BE2C (cell line): Measurements from ENCODE around the gene KRT76.

Source experiments
- DNase-seq: peaks from one replicate; pipeline ENCODE4 v3.0.0-alpha.2; 2020
- H3K27me3 ChIP-seq: fragments of 250-450 bp; sonication (Bioruptor Pico); 2 replicates; pipeline ENCODE4 v1.5.1; 2020; ENCODE audit warnings: mild to moderate bottlenecking
- H3K36me3 ChIP-seq: fragments of 250-450 bp; sonication (Bioruptor Pico); 2 replicates; pipeline ENCODE4 v1.5.1; 2020; ENCODE audit warnings: mild to moderate bottlenecking
- H3K4me1 ChIP-seq: fragments of 250-450 bp; sonication (Bioruptor Pico); 2 replicates; pipeline ENCODE4 v1.5.1; 2020
- H3K4me3 ChIP-seq: 2 replicates; pipeline ENCODE4 v1.5.1; 2011; ENCODE audit warnings: low read depth, low read length
- H3K9me3 ChIP-seq: fragments of 250-450 bp; sonication (Bioruptor Pico); 2 replicates; pipeline ENCODE4 v1.5.1; 2020
- CTCF ChIP-seq: IDR thresholded peaks from 2 replicates; pipeline ENCODE4 v1.5.1; 2012; ENCODE audit warnings: mild to moderate bottlenecking, low read depth, low read length

KRT76 gene

GRCh38 chr12:52806821-52807543 is 29.8 kb upstream of the KRT76 start:
- TF ChIP-seq CTCF: no peak
- Histone ChIP-seq H3K27me3 (no peaks in the 10 kb centered on the region; the same call in 1 of the 2 replicates), H3K4me3 (no peak overlapping the region), H3K36me3 (no peaks in the 10 kb centered on the region), H3K4me1 (no peaks in the 10 kb centered on the region), H3K9me3 (no peaks in the 10 kb centered on the region)
- DNase-seq: no peak

GRCh38 chr12:52806169-52806811 is 29.1 kb upstream of the KRT76 start:
- no peaks in the 10 kb centered on the region; the same call in 1 of the 2 replicates for H3K27me3 ChIP-seq
- TF ChIP-seq CTCF: no peak
- H3K4me3 ChIP-seq: no peak overlapping the region

GRCh38 chr12:52805739-52806138 is 28.6 kb upstream of the KRT76 start:
- no peak for TF ChIP-seq CTCF
- Histone ChIP-seq H3K36me3 (no peaks in the 10 kb centered on the region), H3K4me1 (no peaks in the 10 kb centered on the region), H3K4me3 (no peak overlapping the region), H3K9me3 (no peaks in the 10 kb centered on the region), H3K27me3 (no peaks in the 10 kb centered on the region; the same call in 1 of the 2 replicates)
- no peak for DNase-seq

More at GRCh38 chr12:52806169-52806811, 29.1 kb upstream of the KRT76 start:
- no peaks in the 10 kb centered on the region for H3K4me1 ChIP-seq
- no peaks in the 10 kb centered on the region for H3K36me3 ChIP-seq
- no peaks in the 10 kb centered on the region for H3K9me3 ChIP-seq
- no peak for DNase-seq

GRCh38 chr12:52805000-52805399 is 27.9 kb upstream of the KRT76 start:
- Histone ChIP-seq H3K9me3 (no peaks in the 10 kb centered on the region), H3K4me3 (no peak overlapping the region), H3K36me3 (no peaks in the 10 kb centered on the region), H3K27me3 (no peaks in the 10 kb centered on the region; the same call in 1 of the 2 replicates), H3K4me1 (no peaks in the 10 kb centered on the region)
- no peak for TF ChIP-seq CTCF
- no peak for DNase-seq

- Histone ChIP-seq H3K9me3 (no peaks in the 10 kb centered on the region), H3K4me3 (no peak overlapping the region), H3K27me3 (no peaks in the 10 kb centered on the region; the same call in 1 of the 2 replicates), H3K36me3 (no peaks in the 10 kb centered on the region), H3K4me1 (no peaks in the 10 kb centered on the region)
- DNase-seq: no peak
- TF ChIP-seq CTCF: no peak
These were observed 25.3 kb upstream of the KRT76 start for GRCh38 chr12:52802442-52802841.

GRCh38 chr12:52801773-52802172 is 24.6 kb upstream of the KRT76 start:
- Histone ChIP-seq H3K27me3 (no peaks in the 10 kb centered on the region), H3K4me1 (no peaks in the 10 kb centered on the region), H3K9me3 (no peaks in the 10 kb centered on the region), H3K36me3 (no peaks in the 10 kb centered on the region), H3K4me3 (no peak overlapping the region)
- no peak for TF ChIP-seq CTCF
- DNase-seq: no peak
